Muscle layer of duodenum (tissue), 2 donors: ENCODE data around the gene KHSRP.
A peak's percentile ranks its signal among the peaks of the same experiment; 100 is the strongest.

Experiments used
- H3K27ac ChIP-seq: one replicate; pipeline ENCODE4 v1.7.0; 2013; ENCODE audit warnings: mild to moderate bottlenecking, low read length
- H3K27me3 ChIP-seq: one replicate; pipeline ENCODE4 v1.7.0; 2013; ENCODE audit warnings: low read depth, mild to moderate bottlenecking, control low read depth, low read length
- H3K36me3 ChIP-seq, 2 donors: one replicate each; pipeline ENCODE4 v1.7.0; 2013; ENCODE audit warnings: low read length in 2 of 2, control low read depth in 1 of 2, mild to moderate bottlenecking in 1 of 2; ENCODE audit not compliant: insufficient read depth in 2 of 2, control insufficient read depth in 1 of 2
- H3K4me1 ChIP-seq, 2 donors: one replicate each; pipeline ENCODE4 v1.7.0; 2013; ENCODE audit warnings: low read length in 2 of 2, mild to moderate bottlenecking in 2 of 2, control low read depth in 1 of 2, moderate library complexity in 1 of 2; ENCODE audit not compliant: insufficient read depth in 2 of 2, control insufficient read depth in 1 of 2
- H3K4me3 ChIP-seq, 2 donors: one replicate each; pipeline ENCODE4 v1.7.0; 2013; ENCODE audit warnings: low read length in 2 of 2, low read depth in 1 of 2, mild to moderate bottlenecking in 1 of 2
- H3K9me3 ChIP-seq, 2 donors: one replicate each; pipeline ENCODE4 v1.7.0; 2013; ENCODE audit warnings: low read length in 2 of 2, control low read depth in 1 of 2, mild to moderate bottlenecking in 1 of 2; ENCODE audit not compliant: control insufficient read depth in 1 of 2
- donor health status: healthy.

Gene KHSRP

GRCh38 chr19:6396305-6396704 is 28.3 kb downstream of the KHSRP start:
- Histone ChIP-seq H3K4me1 (peaks cover 9 to 11% of the 10 kb centered on the region in 2 donors), H3K4me3 (no peak overlapping the region), H3K27me3 (no peaks in the 10 kb centered on the region), H3K36me3 (peaks cover 0 to 7% of the 10 kb centered on the region in 2 donors), H3K9me3 (no peaks in the 10 kb centered on the region), H3K27ac (no peak overlapping the region)

GRCh38 chr19:6394831-6395230 is 29.8 kb downstream of the KHSRP start:
- Histone ChIP-seq H3K27me3 (no peaks in the 10 kb centered on the region), H3K36me3 (peaks cover 0 to 15% of the 10 kb centered on the region in 2 donors), H3K27ac (no peak overlapping the region), H3K4me1 (peaks cover 9 to 11% of the 10 kb centered on the region in 2 donors), H3K4me3 (no peak overlapping the region), H3K9me3 (no peaks in the 10 kb centered on the region)

- Histone ChIP-seq H3K36me3 (peaks cover 0 to 21% of the 10 kb centered on the region in 2 donors), H3K4me3 (peak overlapping the region; percentile 93 to 99), H3K4me1 (peaks cover 9 to 11% of the 10 kb centered on the region in 2 donors), H3K27me3 (no peaks in the 10 kb centered on the region), H3K9me3 (no peaks in the 10 kb centered on the region), H3K27ac (peak overlapping the region; percentile 95)
These were observed 30.6 kb downstream of the KHSRP start for GRCh38 chr19:6393983-6394412.

- Histone ChIP-seq H3K27ac (peak within 1 kb of the TSS; percentile 95), H3K4me3 (peak within 1 kb of the TSS; percentile 93 to 99), H3K9me3 (no peaks in the 10 kb centered on the region), H3K4me1 (peaks cover 9 to 11% of the 10 kb centered on the region in 2 donors), H3K27me3 (no peaks in the 10 kb centered on the region), H3K36me3 (peaks cover 3 to 27% of the 10 kb centered on the region in 2 donors)
These were observed 31.3 kb downstream of the KHSRP start, which contains the start of gene GTF2F1 for GRCh38 chr19:6393074-6393982. Gene GTF2F1 (minus strand): TSS chr19:6393164. CDS start chr19:6392995, 169 bp downstream.

- no peaks in the 10 kb centered on the region for H3K27me3 ChIP-seq
- H3K27ac ChIP-seq: peak overlapping the region; percentile 95
- H3K4me3 ChIP-seq: peak overlapping the region; percentile 93 to 99
- H3K4me1 ChIP-seq: peaks cover 9 to 11% of the 10 kb centered on the region in 2 donors
- H3K36me3 ChIP-seq: peaks cover 6 to 36% of the 10 kb centered on the region in 2 donors
- H3K9me3 ChIP-seq: no peaks in the 10 kb centered on the region
These were observed 32.2 kb downstream of the KHSRP start for GRCh38 chr19:6392221-6393073.

GRCh38 chr19:6387372-6387771 is 37.2 kb downstream of the KHSRP start:
- Histone ChIP-seq H3K9me3 (no peaks in the 10 kb centered on the region), H3K36me3 (peaks cover 24 to 70% of the 10 kb centered on the region in 2 donors), H3K27ac (no peak overlapping the region), H3K4me1 (peaks cover 7 to 8% of the 10 kb centered on the region in 2 donors), H3K27me3 (no peaks in the 10 kb centered on the region), H3K4me3 (no peak overlapping the region)

- Histone ChIP-seq H3K27me3 (no peaks in the 10 kb centered on the region), H3K4me1 (no peaks in the 10 kb centered on the region), H3K27ac (no peak overlapping the region), H3K4me3 (no peak overlapping the region), H3K9me3 (peaks cover 0 to 8% of the 10 kb centered on the region in 2 donors), H3K36me3 (peaks cover 42 to 87% of the 10 kb centered on the region in 2 donors)
These were observed 40.2 kb downstream of the KHSRP start for GRCh38 chr19:6384381-6384780.

- no peaks in the 10 kb centered on the region for H3K27me3 ChIP-seq
- H3K9me3 ChIP-seq: peaks cover 0 to 8% of the 10 kb centered on the region in 2 donors
- H3K4me1 ChIP-seq: peaks cover 0 to 3% of the 10 kb centered on the region in 2 donors
- peaks cover 38 to 78% of the 10 kb centered on the region in 2 donors for H3K36me3 ChIP-seq
- H3K4me3 ChIP-seq: no peak overlapping the region
- H3K27ac ChIP-seq: no peak overlapping the region
These were observed 41.4 kb downstream of the KHSRP start for GRCh38 chr19:6383188-6383587.

GRCh38 chr19:6381030-6381750 is 43.4 kb downstream of the KHSRP start:
- no peak overlapping the region for H3K27ac ChIP-seq
- H3K9me3 ChIP-seq: peaks cover 0 to 8% of the 10 kb centered on the region in 2 donors
- no peak overlapping the region for H3K4me3 ChIP-seq
- no peaks in the 10 kb centered on the region for H3K27me3 ChIP-seq
- H3K4me1 ChIP-seq: peaks cover 0 to 9% of the 10 kb centered on the region in 2 donors
- H3K36me3 ChIP-seq: peaks cover 27 to 58% of the 10 kb centered on the region in 2 donors

- Histone ChIP-seq H3K27me3 (no peaks in the 10 kb centered on the region), H3K9me3 (peaks cover 0 to 8% of the 10 kb centered on the region in 2 donors), H3K27ac (no peak overlapping the region), H3K4me3 (no peak overlapping the region), H3K36me3 (peaks cover 22 to 53% of the 10 kb centered on the region in 2 donors), H3K4me1 (peaks cover 0 to 9% of the 10 kb centered on the region in 2 donors)
These were observed 44.9 kb downstream of the KHSRP start for GRCh38 chr19:6379744-6380143.
